NT2/D1 (cell line): ENCODE results near the gene COL10A1.

ENCODE experiments used
- DNase-seq: peaks from one replicate; pipeline ENCODE4 v3.0.0-alpha.2; 2011; ENCODE audit warnings: low read depth, low spot score
- H3K27me3 ChIP-seq: 2 replicates; pipeline ENCODE4 v1.6.0; 2011; ENCODE audit warnings: mild to moderate bottlenecking; ENCODE audit not compliant: insufficient read length, insufficient read depth
- H3K36me3 ChIP-seq: 2 replicates; pipeline ENCODE4 v1.6.1; 2011; ENCODE audit warnings: mild to moderate bottlenecking, low read length, mixed read lengths; ENCODE audit not compliant: insufficient read depth, insufficient read length
- H3K4me1 ChIP-seq: 2 replicates; pipeline ENCODE4 v1.5.1; 2011; ENCODE audit not compliant: insufficient read depth, insufficient read length
- H3K4me3 ChIP-seq: 2 replicates; pipeline ENCODE4 v1.5.1; 2011; ENCODE audit warnings: low read depth; ENCODE audit not compliant: insufficient read length
- H3K9ac ChIP-seq: 2 replicates; pipeline ENCODE4 v1.6.0; 2011; ENCODE audit warnings: low read depth; ENCODE audit not compliant: insufficient read length
- H3K9me3 ChIP-seq: 2 replicates; pipeline ENCODE4 v1.5.1; 2011; ENCODE audit warnings: mild to moderate bottlenecking, low read length; ENCODE audit not compliant: insufficient read depth
- SUZ12 ChIP-seq: IDR thresholded peaks from 2 replicates; pipeline ENCODE4 v1.6.1; 2011; ENCODE audit not compliant: insufficient read length, insufficient read depth; ENCODE audit errors: extremely low read depth
- YY1 ChIP-seq: IDR thresholded peaks from 2 replicates; pipeline ENCODE4 v1.6.1; 2011; ENCODE audit not compliant: insufficient read length, insufficient read depth
- ZNF274 ChIP-seq: IDR thresholded peaks from 2 replicates; pipeline ENCODE4 v1.6.1; 2011; ENCODE audit warnings: mild to moderate bottlenecking, low read depth, low read length

Gene COL10A1

DNA sequence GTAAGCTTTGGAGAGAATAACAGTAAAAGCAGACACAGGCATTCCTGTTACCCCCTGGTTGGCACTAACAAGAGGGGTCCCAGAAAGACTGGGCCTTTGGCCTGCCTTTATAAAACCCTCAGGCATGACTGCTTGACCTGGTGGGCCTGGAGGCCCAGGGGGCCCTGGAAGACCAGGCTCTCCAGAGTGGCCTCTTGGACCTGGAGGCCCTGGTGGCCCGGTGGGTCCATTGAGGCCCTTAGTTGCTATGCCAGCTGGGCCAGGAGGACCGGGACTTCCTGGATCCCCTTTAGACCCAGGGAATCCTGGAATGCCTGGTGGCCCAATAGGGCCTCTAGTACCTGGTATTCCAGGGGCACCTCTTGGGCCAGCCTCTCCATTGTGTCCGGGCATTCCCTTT is 5.5 kb downstream of the COL10A1 start:
- Histone ChIP-seq H3K9me3 (no peaks in the 10 kb centered on the region), H3K9ac (no peak overlapping the region), H3K4me1 (no peaks in the 10 kb centered on the region), H3K4me3 (no peak overlapping the region), H3K36me3 (peaks cover 6% of the 10 kb centered on the region), H3K27me3 (no peaks in the 10 kb centered on the region)
- DNase-seq = no peak
- TF ChIP-seq SUZ12 (no peak), ZNF274 (no peak), YY1 (no peak)

DNA sequence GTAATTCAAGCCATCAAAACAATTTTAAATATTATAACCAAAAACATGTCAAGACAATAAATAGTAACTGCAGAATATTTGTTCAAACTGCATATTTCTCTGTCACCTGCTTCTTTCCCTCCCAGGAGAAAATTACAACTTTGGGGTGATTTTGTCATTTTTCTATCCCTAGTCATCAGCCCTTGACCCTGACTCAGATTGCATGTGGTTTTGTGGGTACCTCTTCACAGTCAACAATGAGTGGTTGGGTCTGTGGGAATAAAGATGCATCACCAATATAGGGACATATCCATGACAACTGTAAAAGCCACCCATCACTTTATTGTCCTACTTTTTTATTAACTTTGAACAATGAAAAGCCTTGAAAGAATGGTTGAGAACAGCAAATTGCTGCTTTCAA is 7.3 kb downstream of the COL10A1 start:
- Histone ChIP-seq H3K9me3 (no peaks in the 10 kb centered on the region), H3K4me3 (no peak overlapping the region), H3K36me3 (peaks cover 10% of the 10 kb centered on the region), H3K9ac (no peak overlapping the region), H3K4me1 (no peaks in the 10 kb centered on the region), H3K27me3 (no peaks in the 10 kb centered on the region)
- TF ChIP-seq YY1 = no peak
- no peak for TF ChIP-seq ZNF274
- no peak for TF ChIP-seq SUZ12
- DNase-seq = no peak

- no peaks in the 10 kb centered on the region for H3K4me1 ChIP-seq
- no peak overlapping the region for H3K9ac ChIP-seq
- no peak overlapping the region for H3K4me3 ChIP-seq
- DNase-seq = no peak
- H3K27me3 ChIP-seq = no peaks in the 10 kb centered on the region
- TF ChIP-seq ZNF274 (no peak), SUZ12 (no peak), YY1 (no peak)
- H3K36me3 ChIP-seq = peaks cover 14% of the 10 kb centered on the region
- H3K9me3 ChIP-seq = no peaks in the 10 kb centered on the region
Measured at GRCh38 chr6:116115781-116116180, 10.2 kb downstream of the COL10A1 start.

DNA sequence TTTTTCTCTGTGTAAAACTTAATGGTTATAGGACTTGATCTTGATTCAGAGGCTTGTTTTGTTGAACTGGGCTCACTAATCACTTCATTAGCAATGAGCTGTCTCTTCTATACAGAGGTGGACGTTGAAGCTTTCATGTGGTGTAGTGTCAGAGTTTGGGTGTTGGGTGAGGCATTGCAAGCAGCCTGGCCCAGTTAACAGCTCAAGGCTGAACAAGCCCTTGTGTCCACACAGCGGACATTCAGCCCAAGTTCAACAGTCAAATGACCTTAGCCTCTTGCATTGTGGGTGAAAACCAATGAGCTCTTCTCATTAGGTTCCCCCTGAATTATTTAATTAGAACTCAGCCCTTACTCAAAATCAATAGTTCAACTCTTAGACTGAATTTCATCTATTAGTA is 12.5 kb downstream of the COL10A1 start:
- Histone ChIP-seq H3K4me1 (no peaks in the 10 kb centered on the region), H3K36me3 (peaks cover 22% of the 10 kb centered on the region), H3K9ac (no peak overlapping the region), H3K9me3 (no peaks in the 10 kb centered on the region), H3K27me3 (no peaks in the 10 kb centered on the region), H3K4me3 (no peak overlapping the region)
- no peak for DNase-seq
- no peak for TF ChIP-seq ZNF274
- no peak for TF ChIP-seq SUZ12
- no peak for TF ChIP-seq YY1

GRCh38 chr6:116111552-116112528 is 14.1 kb downstream of the COL10A1 start:
- Histone ChIP-seq H3K4me3 (no peak overlapping the region), H3K9ac (no peak overlapping the region), H3K36me3 (peaks cover 22% of the 10 kb centered on the region), H3K9me3 (no peaks in the 10 kb centered on the region), H3K27me3 (no peaks in the 10 kb centered on the region), H3K4me1 (no peaks in the 10 kb centered on the region)
- peak; percentile 32 for DNase-seq
- TF ChIP-seq SUZ12 (no peak), YY1 (no peak), ZNF274 (no peak)

DNA sequence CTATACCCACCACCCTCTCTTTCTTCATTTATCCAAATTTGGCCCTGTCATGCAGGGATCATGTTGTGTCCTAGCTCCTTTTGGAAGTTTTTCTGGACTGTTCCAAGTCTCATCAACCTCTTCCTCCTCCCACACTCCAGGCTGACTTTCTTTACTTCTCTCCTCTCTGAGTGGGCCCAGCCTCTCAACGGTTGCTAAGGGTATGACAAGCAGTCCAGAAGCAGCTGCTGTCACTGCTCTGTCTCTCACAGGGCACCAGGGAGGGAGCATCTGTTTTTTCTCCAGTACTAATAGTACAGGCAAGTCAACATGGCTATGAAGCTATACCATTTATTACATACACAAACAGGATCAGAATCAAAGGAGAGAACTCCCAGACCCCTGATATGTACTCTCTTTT is 17.1 kb downstream of the COL10A1 start:
- peaks cover 22% of the 10 kb centered on the region for H3K36me3 ChIP-seq
- DNase-seq = no peak
- H3K27me3 ChIP-seq = no peaks in the 10 kb centered on the region
- no peak overlapping the region for H3K4me3 ChIP-seq
- H3K9me3 ChIP-seq = no peaks in the 10 kb centered on the region
- TF ChIP-seq ZNF274 (no peak), YY1 (no peak), SUZ12 (no peak)
- H3K4me1 ChIP-seq = no peaks in the 10 kb centered on the region
- H3K9ac ChIP-seq = no peak overlapping the region

DNA sequence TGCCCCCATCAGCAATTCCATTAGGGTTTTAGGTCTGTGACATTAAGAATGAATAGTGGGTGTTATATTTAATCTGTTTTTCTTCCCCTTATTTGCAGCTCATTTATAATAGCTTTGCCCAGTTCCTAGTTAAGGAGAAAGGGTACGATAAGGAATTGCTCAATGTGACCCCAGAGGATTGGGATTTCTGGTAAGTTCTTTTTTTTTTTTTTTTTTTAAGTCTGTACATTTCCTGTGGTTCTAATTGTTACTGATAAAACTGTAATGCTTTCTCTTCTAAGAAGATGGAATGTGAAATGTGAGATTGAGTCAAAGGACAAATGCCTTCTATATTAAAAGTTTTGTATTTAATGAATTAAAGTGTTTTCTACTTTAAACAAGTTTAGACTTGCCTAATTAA is 19.8 kb downstream of the COL10A1 start:
- Histone ChIP-seq H3K36me3 (peaks cover 16% of the 10 kb centered on the region), H3K4me1 (no peaks in the 10 kb centered on the region), H3K4me3 (no peak overlapping the region), H3K9me3 (no peaks in the 10 kb centered on the region), H3K9ac (no peak overlapping the region), H3K27me3 (no peaks in the 10 kb centered on the region)
- TF ChIP-seq YY1 (no peak), ZNF274 (no peak)
- DNase-seq = no peak
